HEK293 (cell line): Measurements from ENCODE around the gene FNDC1.

Experiments used
- CTCF ChIA-PET: fragments of 350-600 bp; formaldehyde crosslinking; extraction: SDS; loops from one replicate; lab custom pipeline; 2021; ENCODE audit warnings: antibody characterized with exemption; lab: Yijun Ruan, JAX
- POLR2A ChIA-PET: fragments of 300-600 bp; formaldehyde crosslinking; extraction: SDS; loops from one replicate; lab custom pipeline; 2020; ENCODE audit warnings: antibody characterized with exemption, inconsistent platforms; lab: Yijun Ruan, JAX
- H3K27ac ChIP-seq: fragments of 200-500 bp; sonication (Bioruptor generic); 2 replicates; pipeline ENCODE4 v1.5.1; 2014; ENCODE audit warnings: low read depth, low read length, control low read depth, inconsistent platforms; ENCODE audit errors: extremely low read depth
- H3K36me3 ChIP-seq, 2 experiments: fragments of 200-500 bp in 1 of 2; sonication (Bioruptor generic) in 1 of 2; 1 replicate in 1 of 2; 2 replicates in 1 of 2; pipeline ENCODE4 v1.5.1; 2014 to 2017; ENCODE audit warnings: inconsistent platforms in 2 of 2, low read length in 2 of 2; ENCODE audit not compliant: control insufficient read depth in 2 of 2, insufficient read depth in 1 of 2
- H3K4me1 ChIP-seq: fragments of 200-500 bp; sonication (Bioruptor generic); 2 replicates; pipeline ENCODE4 v1.5.1; 2014; ENCODE audit warnings: mild to moderate bottlenecking, low read length, inconsistent platforms; ENCODE audit not compliant: control insufficient read depth, insufficient read depth
- H3K4me3 ChIP-seq: 2 replicates; pipeline ENCODE4 v1.5.1; 2011; ENCODE audit warnings: low read depth, mild to moderate bottlenecking, control low read depth, low read length, moderate library complexity
- H3K9me3 ChIP-seq: fragments of 200-500 bp; sonication (Bioruptor generic); 2 replicates; pipeline ENCODE4 v1.5.1; 2014; ENCODE audit warnings: low read depth, low read length, inconsistent platforms; ENCODE audit not compliant: control insufficient read depth, insufficient read depth
- BCL11B ChIP-seq: fragments of 450-650 bp; formaldehyde crosslinking; IDR thresholded peaks from 2 replicates; pipeline ENCODE4 v1.5.1; 2016; ENCODE audit warnings: low read depth, missing biosample characterization, missing genetic modification characterization
- REPIN1 ChIP-seq: fragments of 450-650 bp; formaldehyde crosslinking; IDR thresholded peaks from 2 replicates; pipeline ENCODE4 v1.5.1; 2017; ENCODE audit warnings: missing biosample characterization, missing genetic modification characterization, low read depth
- SP3 ChIP-seq: fragments of 450-650 bp; formaldehyde crosslinking; IDR thresholded peaks from 2 replicates; pipeline ENCODE4 v1.5.1; 2016; ENCODE audit warnings: missing biosample characterization, missing genetic modification characterization
- ZBTB21 ChIP-seq: fragments of 450-650 bp; formaldehyde crosslinking; IDR thresholded peaks from 2 replicates; pipeline ENCODE4 v1.5.1; 2017; ENCODE audit warnings: missing biosample characterization, missing genetic modification characterization
- ZBTB48 ChIP-seq: fragments of 450-650 bp; formaldehyde crosslinking; IDR thresholded peaks from 2 replicates; pipeline ENCODE4 v1.5.1; 2016; ENCODE audit warnings: missing biosample characterization, missing genetic modification characterization
- ZIC2 ChIP-seq: fragments of 450-650 bp; formaldehyde crosslinking; IDR thresholded peaks from 2 replicates; pipeline ENCODE4 v1.5.1; 2016; ENCODE audit warnings: missing biosample characterization, missing genetic modification characterization
- ZNF133 ChIP-seq: fragments of 450-650 bp; formaldehyde crosslinking; IDR thresholded peaks from 2 replicates; pipeline ENCODE4 v1.5.1; 2016; ENCODE audit warnings: missing biosample characterization, missing genetic modification characterization
- ZNF138 ChIP-seq: fragments of 450-650 bp; formaldehyde crosslinking; IDR thresholded peaks from 2 replicates; pipeline ENCODE4 v1.5.1; 2016; ENCODE audit warnings: missing biosample characterization, missing genetic modification characterization, borderline replicate concordance
- ZNF175 ChIP-seq: fragments of 450-650 bp; formaldehyde crosslinking; IDR thresholded peaks from 2 replicates; pipeline ENCODE4 v1.5.1; 2016; ENCODE audit warnings: missing biosample characterization, missing genetic modification characterization
- ZNF391 ChIP-seq: fragments of 450-650 bp; formaldehyde crosslinking; IDR thresholded peaks from 2 replicates; pipeline ENCODE4 v1.5.1; 2016; ENCODE audit warnings: low read depth, missing biosample characterization, missing genetic modification characterization, borderline replicate concordance
- ZNF423 ChIP-seq: fragments of 450-650 bp; formaldehyde crosslinking; IDR thresholded peaks from 2 replicates; pipeline ENCODE4 v1.5.1; 2016; ENCODE audit warnings: missing biosample characterization, missing genetic modification characterization
- ZNF433 ChIP-seq: fragments of 450-650 bp; formaldehyde crosslinking; IDR thresholded peaks from 2 replicates; pipeline ENCODE4 v1.5.1; 2016; ENCODE audit warnings: missing biosample characterization, missing genetic modification characterization, low read depth
- ZNF48 ChIP-seq: fragments of 450-650 bp; formaldehyde crosslinking; IDR thresholded peaks from 2 replicates; pipeline ENCODE4 v1.5.1; 2016; ENCODE audit warnings: missing biosample characterization, missing genetic modification characterization
- ZNF623 ChIP-seq: fragments of 450-650 bp; formaldehyde crosslinking; IDR thresholded peaks from 2 replicates; pipeline ENCODE4 v1.5.1; 2016; ENCODE audit warnings: missing biosample characterization, missing genetic modification characterization
- ZNF654 ChIP-seq: fragments of 450-650 bp; formaldehyde crosslinking; IDR thresholded peaks from 2 replicates; pipeline ENCODE4 v1.5.1; 2016; ENCODE audit warnings: low read depth, missing biosample characterization, missing genetic modification characterization
- ZNF664 ChIP-seq: fragments of 450-650 bp; formaldehyde crosslinking; IDR thresholded peaks from 2 replicates; pipeline ENCODE4 v1.5.1; 2016; ENCODE audit warnings: missing biosample characterization, missing genetic modification characterization
- ZNF791 ChIP-seq: fragments of 450-650 bp; formaldehyde crosslinking; IDR thresholded peaks from 2 replicates; pipeline ENCODE4 v1.5.1; 2016; ENCODE audit warnings: missing biosample characterization, missing genetic modification characterization
- ZNF792 ChIP-seq: fragments of 450-650 bp; formaldehyde crosslinking; IDR thresholded peaks from 2 replicates; pipeline ENCODE4 v1.5.1; 2016; ENCODE audit warnings: missing biosample characterization, missing genetic modification characterization
- TF ChIP-seq, protein P1 (sequence below): fragments of 450-650 bp; formaldehyde crosslinking; IDR thresholded peaks from 2 replicates; pipeline ENCODE4 v1.5.1; 2016; ENCODE audit warnings: missing biosample characterization, missing genetic modification characterization
- TF ChIP-seq, protein P2 (sequence below): fragments of 450-650 bp; formaldehyde crosslinking; IDR thresholded peaks from 2 replicates; pipeline ENCODE4 v1.5.1; 2016; ENCODE audit warnings: missing biosample characterization, missing genetic modification characterization
- TF ChIP-seq, protein P3 (sequence below): fragments of 450-650 bp; formaldehyde crosslinking; IDR thresholded peaks from 2 replicates; pipeline ENCODE4 v1.5.1; 2016; ENCODE audit warnings: missing biosample characterization, missing genetic modification characterization

The FNDC1 gene

DNA sequence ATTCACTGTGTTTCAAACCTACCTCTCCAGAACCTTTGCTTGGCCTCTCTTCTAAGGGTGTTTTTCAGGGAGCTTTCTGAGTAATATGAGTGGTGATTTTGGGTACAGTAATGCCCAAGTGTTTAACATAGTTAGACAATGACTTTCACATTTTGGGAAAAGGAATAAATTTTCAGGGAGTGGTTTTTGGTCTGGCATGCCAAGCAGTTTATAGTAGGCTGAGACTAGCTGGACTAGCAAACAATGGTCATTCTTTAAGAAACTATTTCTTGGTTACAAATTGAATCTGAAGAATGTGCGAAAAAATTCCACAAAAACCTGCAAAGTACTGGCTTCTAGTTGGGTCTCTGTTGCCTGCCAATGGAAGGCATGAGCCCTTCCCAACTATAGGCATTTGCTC is 15.4 kb downstream of the FNDC1 start:
- Histone ChIP-seq H3K36me3 (no peaks in the 10 kb centered on the region), H3K9me3 (0 out of 2 replicates have a peak, but pooled peaks cover 3% of the 10 kb centered on the region)

DNA sequence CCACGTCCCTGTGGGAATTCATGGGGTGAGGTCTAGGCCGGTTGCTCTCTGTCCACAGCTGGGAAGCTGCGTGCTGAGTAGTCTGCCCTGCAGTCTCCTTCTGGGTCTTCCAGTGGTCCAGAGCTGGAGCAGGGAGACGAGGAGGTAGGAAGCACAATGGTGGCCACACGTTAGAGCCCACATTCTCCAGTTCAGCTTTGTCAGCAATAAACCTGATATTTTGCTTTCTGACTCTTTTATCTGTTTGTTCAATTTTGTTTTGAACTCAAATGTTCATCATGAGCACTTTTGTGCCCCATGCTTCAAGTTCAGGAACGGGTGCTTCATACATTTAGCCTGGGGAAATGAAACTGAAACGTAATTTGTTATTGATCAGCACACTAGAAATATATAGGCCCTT is 21.3 kb downstream of the FNDC1 start:
- no peak overlapping the region for H3K4me3 ChIP-seq
- CTCF ChIA-PET = interaction anchor here (1.3 to 3.0 kb wide), 2 partner anchors 16 to 464 kb away, joined by 4 to 13 read pairs; no protein-coding TSS in a partner anchor
- no peak for TF ChIP-seq ZNF138 (tag by site-specific recombination)
- no peak for TF ChIP-seq ZNF433 (tag by site-specific recombination)
- TF ChIP-seq ZNF664 (tag by site-specific recombination) = no peak
- no peak for TF ChIP-seq ZBTB21 (tag by site-specific recombination)
- no peak for TF ChIP-seq ZIC2 (tag by site-specific recombination)
- TF ChIP-seq, protein P1, sequence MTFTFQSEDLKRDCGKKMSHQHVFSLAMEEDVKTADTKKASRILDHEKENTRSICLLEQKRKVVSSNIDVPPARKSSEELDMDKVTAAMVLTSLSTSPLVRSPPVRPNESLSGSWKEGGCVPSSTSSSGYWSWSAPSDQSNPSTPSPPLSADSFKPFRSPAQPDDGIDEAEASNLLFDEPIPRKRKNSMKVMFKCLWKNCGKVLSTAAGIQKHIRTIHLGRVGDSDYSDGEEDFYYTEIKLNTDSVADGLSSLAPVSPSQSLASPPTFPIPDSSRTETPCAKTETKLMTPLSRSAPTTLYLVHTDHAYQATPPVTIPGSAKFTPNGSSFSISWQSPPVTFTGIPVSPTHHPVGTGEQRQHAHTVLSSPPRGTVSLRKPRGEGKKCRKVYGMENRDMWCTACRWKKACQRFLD (tag by site-specific recombination) = no peak
- TF ChIP-seq, protein P2, sequence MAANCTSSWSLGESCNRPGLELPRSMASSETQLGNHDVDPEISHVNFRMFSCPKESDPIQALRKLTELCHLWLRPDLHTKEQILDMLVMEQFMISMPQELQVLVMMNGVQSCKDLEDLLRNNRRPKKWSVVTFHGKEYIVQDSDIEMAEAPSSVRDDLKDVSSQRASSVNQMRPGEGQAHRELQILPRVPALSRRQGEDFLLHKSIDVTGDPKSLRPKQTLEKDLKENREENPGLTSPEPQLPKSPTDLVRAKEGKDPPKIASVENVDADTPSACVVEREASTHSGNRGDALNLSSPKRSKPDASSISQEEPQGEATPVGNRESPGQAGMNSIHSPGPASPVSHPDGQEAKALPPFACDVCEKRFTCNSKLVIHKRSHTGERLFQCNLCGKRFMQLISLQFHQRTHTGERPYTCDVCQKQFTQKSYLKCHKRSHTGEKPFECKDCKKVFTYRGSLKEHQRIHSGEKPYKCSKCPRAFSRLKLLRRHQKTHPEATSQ (tag by site-specific recombination) = no peak
- TF ChIP-seq ZNF391 (tag by site-specific recombination) = no peak
- TF ChIP-seq BCL11B (tag by site-specific recombination) = no peak
- TF ChIP-seq, all 188 proteins: peak for 0
- Histone ChIP-seq H3K36me3 (no peaks in the 10 kb centered on the region), H3K4me1 (no peaks in the 10 kb centered on the region), H3K27ac (no peak overlapping the region), H3K9me3 (0 out of 2 replicates have a peak, but pooled peaks cover 3% of the 10 kb centered on the region)
- POLR2A ChIA-PET = no interaction called here

More for the DNA sequence above, 15.4 kb downstream of the FNDC1 start:
- ChIA-PET CTCF (interaction anchor here (0.6 to 4.2 kb wide), 5 partner anchors 10 to 555 kb away, joined by 3 to 26 read pairs (median 4); no protein-coding TSS in a partner anchor), POLR2A (no interaction called here)
- no peak overlapping the region for H3K4me3 ChIP-seq
- no peaks in the 10 kb centered on the region for H3K4me1 ChIP-seq
- TF ChIP-seq ZNF792 (tag by site-specific recombination) = no peak
- no peak for TF ChIP-seq ZNF175 (tag by site-specific recombination)
- no peak for TF ChIP-seq ZNF791 (tag by site-specific recombination)
- no peak for TF ChIP-seq ZBTB48 (tag by site-specific recombination)
- TF ChIP-seq ZNF423 (tag by site-specific recombination) = no peak
- no peak for TF ChIP-seq REPIN1 (tag by site-specific recombination)
- no peak for TF ChIP-seq ZNF623 (tag by site-specific recombination)
- no peak for TF ChIP-seq ZNF654 (tag by site-specific recombination)
- no peak for TF ChIP-seq ZNF133 (tag by site-specific recombination)
- TF ChIP-seq ZNF48 = no peak
- TF ChIP-seq, protein P3, sequence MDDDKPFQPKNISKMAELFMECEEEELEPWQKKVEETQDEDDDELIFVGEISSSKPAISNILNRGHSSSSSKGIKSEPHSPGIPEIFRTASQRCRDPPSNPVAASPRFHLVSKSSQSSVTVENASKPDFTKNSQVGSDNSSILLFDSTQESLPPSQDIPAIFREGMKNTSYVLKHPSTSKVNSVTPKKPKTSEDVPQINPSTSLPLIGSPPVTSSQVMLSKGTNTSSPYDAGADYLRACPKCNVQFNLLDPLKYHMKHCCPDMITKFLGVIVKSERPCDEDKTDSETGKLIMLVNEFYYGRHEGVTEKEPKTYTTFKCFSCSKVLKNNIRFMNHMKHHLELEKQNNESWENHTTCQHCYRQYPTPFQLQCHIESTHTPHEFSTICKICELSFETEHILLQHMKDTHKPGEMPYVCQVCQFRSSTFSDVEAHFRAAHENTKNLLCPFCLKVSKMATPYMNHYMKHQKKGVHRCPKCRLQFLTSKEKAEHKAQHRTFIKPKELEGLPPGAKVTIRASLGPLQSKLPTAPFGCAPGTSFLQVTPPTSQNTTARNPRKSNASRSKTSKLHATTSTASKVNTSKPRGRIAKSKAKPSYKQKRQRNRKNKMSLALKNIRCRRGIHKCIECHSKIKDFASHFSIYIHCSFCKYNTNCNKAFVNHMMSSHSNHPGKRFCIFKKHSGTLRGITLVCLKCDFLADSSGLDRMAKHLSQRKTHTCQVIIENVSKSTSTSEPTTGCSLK (tag by site-specific recombination) = no peak
- no peak for TF ChIP-seq SP3 (tag by site-specific recombination)
- H3K27ac ChIP-seq = no peak overlapping the region
